Measurements from ENCODE around the gene NOP53. TPM values are rescaled to one million over a fixed set of nuclear protein-coding genes. Genes with fewer than 3 reads are reported as not detected.

Gene NOP53
- total and polyA plus RNA-seq, 9 of the 15 experiments (the other 6 are each of a cell fraction or from before 2014, with no cell fraction given): 6.5 to 274 (median 145) TPM

DNA sequence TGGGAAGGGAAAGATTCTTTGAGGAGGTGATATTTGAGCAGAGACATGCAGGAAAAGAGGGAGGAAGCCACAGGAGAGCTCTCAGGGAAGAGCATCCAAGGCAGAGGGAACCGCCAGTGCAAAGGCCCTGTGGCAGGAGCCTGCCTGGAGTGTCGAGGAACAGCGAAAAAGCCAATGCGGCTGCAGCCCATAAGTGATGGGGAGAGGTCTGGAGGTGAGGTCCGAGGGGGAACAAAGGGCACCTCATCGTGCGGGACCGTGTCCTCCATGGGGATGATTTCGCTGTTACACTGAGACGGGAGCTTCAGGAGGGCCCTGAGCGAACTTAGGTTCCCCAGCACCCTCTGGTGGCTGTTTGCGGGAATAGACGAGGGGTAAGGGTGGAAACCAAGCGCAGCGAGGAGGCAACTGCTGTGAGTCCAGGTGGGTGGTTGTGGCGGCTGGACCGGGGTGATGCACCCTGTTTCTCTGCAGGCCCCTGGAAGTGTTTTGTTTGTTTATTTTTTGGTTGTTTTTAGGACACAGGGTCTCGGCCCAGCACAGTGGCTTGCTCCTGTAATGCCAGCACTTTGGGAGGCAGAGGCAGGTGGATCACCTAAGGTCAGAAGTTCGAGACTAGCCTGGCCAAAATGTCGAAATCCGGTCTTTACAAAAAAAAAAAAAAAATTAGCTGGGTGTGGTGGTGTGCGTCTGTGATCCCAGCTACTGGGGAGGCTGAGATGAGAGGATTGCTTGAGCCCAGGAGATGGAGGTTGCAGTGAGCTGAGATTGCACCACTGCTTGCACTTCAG is 38.0 kb upstream of the NOP53 start (continued):
- TF ChIP-seq, protein P1, sequence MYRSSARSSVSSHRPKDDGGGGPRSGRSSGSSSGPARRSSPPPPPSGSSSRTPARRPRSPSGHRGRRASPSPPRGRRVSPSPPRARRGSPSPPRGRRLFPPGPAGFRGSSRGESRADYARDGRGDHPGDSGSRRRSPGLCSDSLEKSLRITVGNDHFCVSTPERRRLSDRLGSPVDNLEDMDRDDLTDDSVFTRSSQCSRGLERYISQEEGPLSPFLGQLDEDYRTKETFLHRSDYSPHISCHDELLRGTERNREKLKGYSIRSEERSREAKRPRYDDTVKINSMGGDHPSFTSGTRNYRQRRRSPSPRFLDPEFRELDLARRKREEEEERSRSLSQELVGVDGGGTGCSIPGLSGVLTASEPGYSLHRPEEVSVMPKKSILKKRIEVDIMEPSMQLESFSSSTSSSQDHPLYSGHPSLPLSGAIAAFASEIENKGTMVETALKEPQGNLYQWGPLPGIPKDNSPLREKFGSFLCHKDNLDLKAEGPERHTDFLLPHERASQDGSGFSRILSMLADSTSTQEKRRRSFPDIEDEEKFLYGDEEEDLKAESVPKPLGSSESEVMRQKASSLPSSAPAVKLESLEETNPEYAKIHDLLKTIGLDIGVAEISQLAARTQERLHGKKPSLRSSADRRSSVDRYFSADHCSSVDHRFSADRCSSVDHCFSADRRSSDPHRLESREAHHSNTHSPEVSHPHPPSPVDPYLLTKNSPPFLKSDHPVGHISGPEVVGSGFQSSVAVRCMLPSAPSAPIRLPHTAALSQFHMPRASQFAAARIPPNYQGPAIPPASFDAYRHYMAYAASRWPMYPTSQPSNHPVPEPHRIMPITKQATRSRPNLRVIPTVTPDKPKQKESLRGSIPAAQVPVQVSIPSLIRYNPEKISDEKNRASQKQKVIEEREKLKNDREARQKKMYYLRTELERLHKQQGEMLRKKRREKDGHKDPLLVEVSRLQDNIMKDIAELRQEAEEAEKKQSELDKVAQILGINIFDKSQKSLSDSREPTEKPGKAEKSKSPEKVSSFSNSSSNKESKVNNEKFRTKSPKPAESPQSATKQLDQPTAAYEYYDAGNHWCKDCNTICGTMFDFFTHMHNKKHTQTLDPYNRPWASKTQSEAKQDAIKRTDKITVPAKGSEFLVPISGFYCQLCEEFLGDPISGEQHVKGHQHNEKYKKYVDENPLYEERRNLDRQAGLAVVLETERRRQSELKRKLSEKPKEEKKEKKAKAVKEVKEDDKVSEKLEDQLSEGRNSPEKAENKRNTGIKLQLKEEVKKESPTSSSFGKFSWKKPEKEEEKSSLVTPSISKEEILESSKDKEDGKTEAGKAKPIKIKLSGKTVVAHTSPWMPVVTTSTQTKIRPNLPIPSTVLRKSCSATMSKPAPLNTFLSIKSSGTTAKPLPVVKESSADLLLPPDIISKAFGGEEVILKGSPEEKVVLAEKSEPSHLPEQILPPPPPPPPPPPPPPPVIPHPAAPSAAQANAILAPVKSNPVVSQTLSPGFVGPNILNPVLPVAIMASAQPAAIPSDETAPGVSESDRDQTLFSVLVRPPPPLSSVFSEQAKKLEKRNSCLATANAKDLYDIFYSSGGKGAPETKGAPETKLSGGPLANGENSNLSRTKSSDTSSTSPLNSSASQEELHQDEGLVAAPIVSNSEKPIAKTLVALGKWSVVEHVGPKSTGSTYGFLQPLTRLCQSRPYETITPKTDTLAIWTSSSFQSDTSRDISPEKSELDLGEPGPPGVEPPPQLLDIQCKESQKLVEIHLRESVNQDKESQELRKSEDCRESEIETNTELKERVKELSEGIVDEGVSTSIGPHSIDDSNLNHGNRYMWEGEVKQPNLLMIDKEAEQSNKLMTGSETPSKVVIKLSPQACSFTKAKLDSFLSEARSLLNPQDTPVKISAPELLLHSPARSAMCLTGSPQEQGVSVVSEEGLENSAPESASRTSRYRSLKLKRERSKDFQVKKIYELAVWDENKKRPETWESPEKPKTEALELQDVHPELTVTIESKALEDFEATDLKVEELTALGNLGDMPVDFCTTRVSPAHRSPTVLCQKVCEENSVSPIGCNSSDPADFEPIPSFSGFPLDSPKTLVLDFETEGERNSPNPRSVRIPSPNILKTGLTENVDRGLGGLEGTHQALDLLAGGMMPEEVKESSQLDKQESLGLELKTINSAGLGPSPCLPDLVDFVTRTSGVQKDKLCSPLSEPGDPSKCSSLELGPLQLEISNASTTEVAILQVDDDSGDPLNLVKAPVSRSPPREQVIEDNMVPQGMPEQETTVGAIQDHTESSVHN (IDR thresholded peaks at IDR 0.05; ENCODE audit: borderline replicate concordance in 1 of 2, low read depth in 1 of 2): no peak
- no peak for TF ChIP-seq CHD1 (IDR thresholded peaks at IDR 0.05; ENCODE audit: low read length)
- TF ChIP-seq, protein P2, sequence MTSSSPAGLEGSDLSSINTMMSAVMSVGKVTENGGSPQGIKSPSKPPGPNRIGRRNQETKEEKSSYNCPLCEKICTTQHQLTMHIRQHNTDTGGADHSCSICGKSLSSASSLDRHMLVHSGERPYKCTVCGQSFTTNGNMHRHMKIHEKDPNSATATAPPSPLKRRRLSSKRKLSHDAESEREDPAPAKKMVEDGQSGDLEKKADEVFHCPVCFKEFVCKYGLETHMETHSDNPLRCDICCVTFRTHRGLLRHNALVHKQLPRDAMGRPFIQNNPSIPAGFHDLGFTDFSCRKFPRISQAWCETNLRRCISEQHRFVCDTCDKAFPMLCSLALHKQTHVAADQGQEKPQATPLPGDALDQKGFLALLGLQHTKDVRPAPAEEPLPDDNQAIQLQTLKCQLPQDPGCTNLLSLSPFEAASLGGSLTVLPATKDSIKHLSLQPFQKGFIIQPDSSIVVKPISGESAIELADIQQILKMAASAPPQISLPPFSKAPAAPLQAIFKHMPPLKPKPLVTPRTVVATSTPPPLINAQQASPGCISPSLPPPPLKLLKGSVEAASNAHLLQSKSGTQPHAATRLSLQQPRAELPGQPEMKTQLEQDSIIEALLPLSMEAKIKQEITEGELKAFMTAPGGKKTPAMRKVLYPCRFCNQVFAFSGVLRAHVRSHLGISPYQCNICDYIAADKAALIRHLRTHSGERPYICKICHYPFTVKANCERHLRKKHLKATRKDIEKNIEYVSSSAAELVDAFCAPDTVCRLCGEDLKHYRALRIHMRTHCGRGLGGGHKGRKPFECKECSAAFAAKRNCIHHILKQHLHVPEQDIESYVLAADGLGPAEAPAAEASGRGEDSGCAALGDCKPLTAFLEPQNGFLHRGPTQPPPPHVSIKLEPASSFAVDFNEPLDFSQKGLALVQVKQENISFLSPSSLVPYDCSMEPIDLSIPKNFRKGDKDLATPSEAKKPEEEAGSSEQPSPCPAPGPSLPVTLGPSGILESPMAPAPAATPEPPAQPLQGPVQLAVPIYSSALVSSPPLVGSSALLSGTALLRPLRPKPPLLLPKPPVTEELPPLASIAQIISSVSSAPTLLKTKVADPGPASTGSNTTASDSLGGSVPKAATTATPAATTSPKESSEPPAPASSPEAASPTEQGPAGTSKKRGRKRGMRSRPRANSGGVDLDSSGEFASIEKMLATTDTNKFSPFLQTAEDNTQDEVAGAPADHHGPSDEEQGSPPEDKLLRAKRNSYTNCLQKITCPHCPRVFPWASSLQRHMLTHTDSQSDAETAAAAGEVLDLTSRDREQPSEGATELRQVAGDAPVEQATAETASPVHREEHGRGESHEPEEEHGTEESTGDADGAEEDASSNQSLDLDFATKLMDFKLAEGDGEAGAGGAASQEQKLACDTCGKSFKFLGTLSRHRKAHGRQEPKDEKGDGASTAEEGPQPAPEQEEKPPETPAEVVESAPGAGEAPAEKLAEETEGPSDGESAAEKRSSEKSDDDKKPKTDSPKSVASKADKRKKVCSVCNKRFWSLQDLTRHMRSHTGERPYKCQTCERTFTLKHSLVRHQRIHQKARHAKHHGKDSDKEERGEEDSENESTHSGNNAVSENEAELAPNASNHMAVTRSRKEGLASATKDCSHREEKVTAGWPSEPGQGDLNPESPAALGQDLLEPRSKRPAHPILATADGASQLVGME (CRISPR knock-in tag; IDR thresholded peaks at IDR 0.05): no peak
- TF ChIP-seq EHMT2 (IDR thresholded peaks at IDR 0.05): no peak
- TF ChIP-seq, protein P3, sequence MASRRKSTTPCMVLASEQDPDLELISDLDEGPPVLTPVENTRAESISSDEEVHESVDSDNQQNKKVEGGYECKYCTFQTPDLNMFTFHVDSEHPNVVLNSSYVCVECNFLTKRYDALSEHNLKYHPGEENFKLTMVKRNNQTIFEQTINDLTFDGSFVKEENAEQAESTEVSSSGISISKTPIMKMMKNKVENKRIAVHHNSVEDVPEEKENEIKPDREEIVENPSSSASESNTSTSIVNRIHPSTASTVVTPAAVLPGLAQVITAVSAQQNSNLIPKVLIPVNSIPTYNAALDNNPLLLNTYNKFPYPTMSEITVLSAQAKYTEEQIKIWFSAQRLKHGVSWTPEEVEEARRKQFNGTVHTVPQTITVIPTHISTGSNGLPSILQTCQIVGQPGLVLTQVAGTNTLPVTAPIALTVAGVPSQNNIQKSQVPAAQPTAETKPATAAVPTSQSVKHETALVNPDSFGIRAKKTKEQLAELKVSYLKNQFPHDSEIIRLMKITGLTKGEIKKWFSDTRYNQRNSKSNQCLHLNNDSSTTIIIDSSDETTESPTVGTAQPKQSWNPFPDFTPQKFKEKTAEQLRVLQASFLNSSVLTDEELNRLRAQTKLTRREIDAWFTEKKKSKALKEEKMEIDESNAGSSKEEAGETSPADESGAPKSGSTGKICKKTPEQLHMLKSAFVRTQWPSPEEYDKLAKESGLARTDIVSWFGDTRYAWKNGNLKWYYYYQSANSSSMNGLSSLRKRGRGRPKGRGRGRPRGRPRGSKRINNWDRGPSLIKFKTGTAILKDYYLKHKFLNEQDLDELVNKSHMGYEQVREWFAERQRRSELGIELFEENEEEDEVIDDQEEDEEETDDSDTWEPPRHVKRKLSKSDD (conservative IDR thresholded peaks at IDR 0.05; ENCODE audit: low read length): 0 out of 2 replicates have a peak, but pooled peaks have one; percentile 30
- TF ChIP-seq MYBL2 (IDR thresholded peaks at IDR 0.05; ENCODE audit: low read depth): no peak
- no peak for TF ChIP-seq MYBL2 (CRISPR knock-in tag; IDR thresholded peaks at IDR 0.05; ENCODE audit: borderline replicate concordance)
- TF ChIP-seq HDAC2 (IDR thresholded peaks at IDR 0.05): peak; percentile 88
- TF ChIP-seq ZNF561 (CRISPR knock-in tag; conservative IDR thresholded peaks at IDR 0.05): no peak
- TF ChIP-seq TAF15 (IDR thresholded peaks at IDR 0.05; ENCODE audit: low read depth, low read length): no peak
